DOHH2 (cell line): ENCODE measurements around the gene OPN1SW.

Experiments used
- H3F3A ChIP-seq: fragments of 200-600 bp; sonication (generic), shearing (Covaris generic); 2 replicates; pipeline ENCODE4 v1.6.0; 2016; ENCODE audit warnings: antibody characterized with exemption, mild to moderate bottlenecking; ENCODE audit not compliant: control insufficient read depth, insufficient read depth
- H3K27ac ChIP-seq: fragments of 200-600 bp; sonication (generic); 2 replicates; pipeline ENCODE4 v1.5.1; 2014; ENCODE audit warnings: low read depth, mild to moderate bottlenecking, low read length, moderate library complexity
- H3K27me3 ChIP-seq: fragments of 200-600 bp; sonication (generic); 2 replicates; pipeline ENCODE4 v1.6.1; 2014; ENCODE audit warnings: mild to moderate bottlenecking, low read length, mixed read lengths; ENCODE audit not compliant: control insufficient read depth
- H3K36me3 ChIP-seq: fragments of 200-600 bp; sonication (generic); 2 replicates; pipeline ENCODE4 v1.6.1; 2014; ENCODE audit warnings: mild to moderate bottlenecking, low read length, moderate library complexity, mixed read lengths; ENCODE audit not compliant: control insufficient read depth
- H3K4me1 ChIP-seq: fragments of 200-600 bp; sonication (generic); 2 replicates; pipeline ENCODE4 v1.6.1; 2014; ENCODE audit warnings: mild to moderate bottlenecking, low read length, mixed read lengths; ENCODE audit not compliant: control insufficient read depth
- H3K4me2 ChIP-seq: fragments of 200-600 bp; sonication (generic); 2 replicates; pipeline ENCODE4 v1.6.0; 2014; ENCODE audit warnings: mild to moderate bottlenecking, low read length, moderate library complexity
- H3K4me3 ChIP-seq: fragments of 200-600 bp; sonication (generic); 2 replicates; pipeline ENCODE4 v1.5.1; 2014; ENCODE audit warnings: mild to moderate bottlenecking, low read length, mixed read lengths
- H3K79me2 ChIP-seq: fragments of 200-600 bp; sonication (generic); 2 replicates; pipeline ENCODE4 v1.6.1; 2014; ENCODE audit warnings: mild to moderate bottlenecking, low read length, mixed read lengths; ENCODE audit not compliant: control insufficient read depth
- H3K9me2 ChIP-seq: fragments of 200-600 bp; sonication (generic); replicated peaks from 2 replicates; pipeline ENCODE4 v1.6.1; 2014; ENCODE audit warnings: mild to moderate bottlenecking, low read length, mixed read lengths; ENCODE audit not compliant: control insufficient read depth
- H3K9me3 ChIP-seq: fragments of 200-600 bp; sonication (generic); 2 replicates; pipeline ENCODE4 v1.6.1; 2014; ENCODE audit warnings: antibody characterized with exemption, low read length, mixed read lengths; ENCODE audit not compliant: control insufficient read depth, insufficient read depth
- H4K20me1 ChIP-seq: fragments of 200-600 bp; sonication (generic); 2 replicates; pipeline ENCODE4 v1.6.0; 2014; ENCODE audit warnings: low read depth, mild to moderate bottlenecking, antibody characterized with exemption, low read length, moderate library complexity; ENCODE audit not compliant: control insufficient read depth, insufficient read depth
- CTCF ChIP-seq: fragments of 200-600 bp; sonication (generic); IDR thresholded peaks from one replicate; pipeline ENCODE4 v1.5.1; 2014; ENCODE audit warnings: antibody characterized with exemption, mild to moderate bottlenecking, low read depth, low read length; ENCODE audit not compliant: poor library complexity, severe bottlenecking
- EZH2phosphoT487 ChIP-seq: fragments of 200-600 bp; sonication (generic); IDR thresholded peaks from 2 replicates; pipeline ENCODE4 v1.6.1; 2017; ENCODE audit warnings: borderline replicate concordance, mild to moderate bottlenecking, antibody characterized with exemption, low read length, moderate library complexity, mixed read lengths

Gene OPN1SW

GRCh38 chr7:128734890-128735289 is 40.7 kb downstream of the OPN1SW start:
- Histone ChIP-seq H3K27me3 (no peaks in the 10 kb centered on the region), H3K4me1 (peaks cover 33% of the 10 kb centered on the region), H3K4me2 (peak overlapping the region; percentile 73), H4K20me1 (peaks cover under 1% of the 10 kb centered on the region; the same call in 1 of the 2 replicates), H3F3A (0 out of 2 replicates have a peak, but pooled peaks cover 5% of the 10 kb centered on the region), H3K9me2 (no peaks in the 10 kb centered on the region), H3K4me3 (peak overlapping the region; percentile 66), H3K36me3 (peaks cover 6% of the 10 kb centered on the region), H3K27ac (peak overlapping the region; percentile 71), H3K79me2 (peaks cover 11% of the 10 kb centered on the region), H3K9me3 (no peaks in the 10 kb centered on the region)
- TF ChIP-seq CTCF = no peak
- TF ChIP-seq EZH2phosphoT487 = no peak

- H3K27ac ChIP-seq = no peak overlapping the region
- no peaks in the 10 kb centered on the region for H3K9me3 ChIP-seq
- TF ChIP-seq CTCF (no peak), EZH2phosphoT487 (no peak)
- no peaks in the 10 kb centered on the region for H3K9me2 ChIP-seq
- H3F3A ChIP-seq = 0 out of 2 replicates have a peak, but pooled peaks cover 4% of the 10 kb centered on the region
- no peak overlapping the region for H3K4me2 ChIP-seq
- H3K27me3 ChIP-seq = no peaks in the 10 kb centered on the region
- H3K79me2 ChIP-seq = no peaks in the 10 kb centered on the region
- H4K20me1 ChIP-seq = no peaks in the 10 kb centered on the region
- no peaks in the 10 kb centered on the region for H3K36me3 ChIP-seq
- H3K4me3 ChIP-seq = no peak overlapping the region
- peaks cover 25% of the 10 kb centered on the region for H3K4me1 ChIP-seq
Observed at GRCh38 chr7:128733278-128733645, 42.3 kb downstream of the OPN1SW start.

DNA sequence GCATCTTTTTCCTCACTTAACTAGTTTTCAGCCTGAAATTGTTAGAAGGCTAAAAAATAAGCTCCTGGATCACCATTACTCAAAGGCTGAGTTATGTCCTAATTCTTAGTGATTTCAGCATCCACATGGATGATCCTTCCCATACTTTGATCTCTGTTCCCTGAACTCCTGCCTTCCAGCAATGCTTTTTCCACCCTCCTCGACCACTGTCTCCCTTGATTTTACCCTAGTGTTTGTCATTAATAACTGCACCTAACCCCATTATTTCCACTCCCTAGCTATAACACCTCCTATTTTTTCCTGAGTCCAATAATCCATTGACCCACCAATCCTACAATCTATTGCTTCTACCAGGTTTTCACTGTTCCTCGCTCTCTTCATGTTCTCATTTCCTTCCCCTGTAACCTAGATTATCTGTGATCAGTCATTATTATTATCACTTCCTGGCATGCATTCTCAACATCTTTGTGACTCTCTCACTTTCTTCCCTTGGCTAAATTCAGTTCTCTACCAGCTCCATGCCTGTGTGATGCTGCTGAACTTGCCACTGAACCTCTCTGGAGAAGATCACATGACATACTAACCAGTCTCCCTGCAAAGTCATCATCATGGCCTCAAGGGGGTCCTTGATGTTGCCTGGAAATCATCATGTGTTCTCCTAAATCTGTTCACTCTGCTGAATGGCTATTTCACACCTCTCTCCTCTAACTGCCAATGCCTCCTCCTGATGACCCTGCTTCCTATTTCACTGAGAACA is 42.9 kb downstream of the OPN1SW start:
- Histone ChIP-seq H3K4me2 (no peak overlapping the region), H3K36me3 (no peaks in the 10 kb centered on the region), H3K9me3 (no peaks in the 10 kb centered on the region), H3F3A (no peaks in the 10 kb centered on the region), H3K9me2 (no peaks in the 10 kb centered on the region), H3K27ac (no peak overlapping the region), H3K79me2 (no peaks in the 10 kb centered on the region), H3K27me3 (no peaks in the 10 kb centered on the region), H3K4me1 (peaks cover 21% of the 10 kb centered on the region), H3K4me3 (no peak overlapping the region), H4K20me1 (no peaks in the 10 kb centered on the region)
- TF ChIP-seq EZH2phosphoT487 (no peak), CTCF (no peak)
